Measurements from ENCODE around the gene AGBL4.

The AGBL4 gene

DNA sequence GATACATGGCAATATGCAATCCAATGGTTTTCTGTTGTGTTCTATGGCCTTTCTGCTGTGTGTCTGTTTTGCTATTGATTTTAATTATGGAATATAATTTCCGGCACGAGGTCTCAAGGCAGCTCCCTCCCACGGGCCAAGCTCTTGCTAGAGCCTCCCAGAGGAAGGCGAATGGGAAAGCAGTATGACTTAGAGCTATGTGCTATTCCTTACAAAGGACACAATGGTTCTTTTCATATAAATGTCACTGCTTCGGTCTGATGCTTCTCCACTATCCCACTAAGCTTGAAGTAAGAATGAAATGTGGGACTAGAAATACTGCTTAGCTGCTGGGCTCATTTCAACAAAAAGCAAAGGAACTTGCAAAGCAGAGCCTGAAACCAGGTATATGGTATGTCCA lies 924.9 kb downstream of the AGBL4 start:
- Histone ChIP-seq H3K4me1 (ENCODE audit: insufficient read depth, low read length) (no peaks in the 10 kb centered on the region), H3K9ac (ENCODE audit: low read depth, low read length) (no peak overlapping the region), H3K36me3 (ENCODE audit: insufficient read depth, low read length) (no peaks in the 10 kb centered on the region), H3K9me3 (ENCODE audit: control insufficient read depth, insufficient read depth, low read length) (no peaks in the 10 kb centered on the region)

DNA sequence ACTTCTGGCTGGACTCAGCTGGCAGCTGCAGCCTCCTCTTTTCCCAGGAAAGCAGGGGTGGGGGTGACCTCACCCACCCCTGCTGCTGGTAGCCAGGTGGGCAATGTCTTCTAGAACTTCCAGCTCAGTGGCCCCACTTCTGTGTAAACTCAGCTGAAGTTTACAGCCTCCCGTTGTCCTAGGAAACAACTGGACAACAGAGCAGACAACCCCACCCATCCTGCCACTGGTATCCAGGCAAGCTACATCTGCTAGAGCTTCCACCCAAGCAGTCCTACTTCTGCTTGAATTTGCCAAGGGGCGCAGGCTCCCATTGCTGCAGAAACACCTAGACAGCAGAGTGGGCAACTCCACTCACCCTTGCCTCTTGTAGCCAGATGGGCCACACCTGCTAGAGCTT lies 937.4 kb downstream of the AGBL4 start:
- H3K36me3 ChIP-seq (ENCODE audit: insufficient read depth, low read length), result no peaks in the 10 kb centered on the region
- no peaks in the 10 kb centered on the region for H3K4me1 ChIP-seq (ENCODE audit: insufficient read depth, low read length)
- no peak overlapping the region for H3K9ac ChIP-seq (ENCODE audit: low read depth, low read length)
- H3K9me3 ChIP-seq (ENCODE audit: control insufficient read depth, insufficient read depth, low read length), result no peaks in the 10 kb centered on the region

DNA sequence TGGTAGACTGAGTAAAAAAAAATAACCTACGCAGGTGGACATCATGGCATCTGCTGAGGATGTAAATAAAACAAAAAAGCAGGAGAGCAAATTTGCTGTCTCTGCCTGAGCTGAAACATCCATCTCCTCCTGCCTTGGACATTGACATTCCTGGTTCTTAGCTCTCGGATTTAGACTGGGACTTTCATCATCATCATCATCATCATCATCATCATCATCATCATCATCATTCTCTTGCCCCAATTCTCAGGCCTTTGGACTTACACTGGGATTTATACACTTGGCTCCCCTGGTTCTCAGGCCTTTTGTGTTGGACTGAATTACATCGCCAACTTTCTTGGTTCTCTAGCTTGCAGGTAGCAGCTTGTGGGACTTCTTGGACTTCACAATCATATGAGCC lies 938.7 kb downstream of the AGBL4 start:
- no peaks in the 10 kb centered on the region for H3K4me1 ChIP-seq (ENCODE audit: insufficient read depth, low read length)
- no peak overlapping the region for H3K9ac ChIP-seq (ENCODE audit: low read depth, low read length)
- no peaks in the 10 kb centered on the region for H3K36me3 ChIP-seq (ENCODE audit: insufficient read depth, low read length)
- no peaks in the 10 kb centered on the region for H3K9me3 ChIP-seq (ENCODE audit: control insufficient read depth, insufficient read depth, low read length)

DNA sequence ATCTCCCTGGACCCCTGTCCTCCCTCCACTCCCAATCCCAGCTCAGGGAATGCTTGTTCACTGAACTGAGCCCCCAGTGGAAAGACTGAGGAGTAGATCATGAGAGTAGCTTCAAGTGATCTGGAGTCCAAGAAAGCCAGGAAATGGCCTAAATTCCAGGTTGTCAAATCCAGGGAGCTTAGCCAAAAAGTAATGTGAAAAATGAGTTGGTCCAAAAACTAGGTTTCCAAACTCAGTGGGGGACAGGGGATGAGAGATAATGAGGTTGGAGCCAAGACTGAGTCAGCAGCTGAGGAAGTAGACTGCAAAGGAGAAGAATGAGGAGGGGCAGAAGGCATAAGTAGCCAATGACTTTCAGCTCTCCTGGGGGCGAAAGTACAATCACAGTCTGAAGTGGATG lies 963.0 kb downstream of the AGBL4 start:
- H3K36me3 ChIP-seq (ENCODE audit: insufficient read depth, low read length), result no peaks in the 10 kb centered on the region
- H3K9me3 ChIP-seq (ENCODE audit: control insufficient read depth, insufficient read depth, low read length), result 0 out of 2 replicates have a peak, but pooled peaks cover 3% of the 10 kb centered on the region
- H3K4me1 ChIP-seq (ENCODE audit: insufficient read depth, low read length), result no peaks in the 10 kb centered on the region
- H3K9ac ChIP-seq (ENCODE audit: low read depth, low read length), result no peak overlapping the region

DNA sequence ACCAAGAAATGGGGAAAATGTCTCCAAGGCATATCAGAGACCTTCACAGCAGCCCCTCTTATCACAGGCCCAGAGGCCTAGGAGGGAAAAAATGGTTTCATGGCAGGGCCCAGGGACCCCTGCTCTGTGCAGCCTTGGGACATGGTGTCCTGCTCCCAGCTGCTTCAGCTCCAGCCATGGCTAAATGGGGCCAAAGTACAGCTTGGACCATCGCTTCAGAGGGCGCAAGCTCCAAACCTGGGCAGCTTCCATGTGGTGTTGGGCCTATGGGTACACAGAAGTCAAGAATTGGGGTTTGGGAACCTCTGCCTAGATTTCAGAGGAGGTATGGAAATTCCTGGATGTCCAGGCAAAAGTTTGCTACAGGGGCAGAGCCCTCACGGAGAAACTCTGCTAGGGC lies 964.7 kb downstream of the AGBL4 start:
- H3K4me1 ChIP-seq (ENCODE audit: insufficient read depth, low read length), result no peaks in the 10 kb centered on the region
- H3K9me3 ChIP-seq (ENCODE audit: control insufficient read depth, insufficient read depth, low read length), result 0 out of 2 replicates have a peak, but pooled peaks cover 3% of the 10 kb centered on the region
- no peak overlapping the region for H3K9ac ChIP-seq (ENCODE audit: low read depth, low read length)
- no peaks in the 10 kb centered on the region for H3K36me3 ChIP-seq (ENCODE audit: insufficient read depth, low read length)

DNA sequence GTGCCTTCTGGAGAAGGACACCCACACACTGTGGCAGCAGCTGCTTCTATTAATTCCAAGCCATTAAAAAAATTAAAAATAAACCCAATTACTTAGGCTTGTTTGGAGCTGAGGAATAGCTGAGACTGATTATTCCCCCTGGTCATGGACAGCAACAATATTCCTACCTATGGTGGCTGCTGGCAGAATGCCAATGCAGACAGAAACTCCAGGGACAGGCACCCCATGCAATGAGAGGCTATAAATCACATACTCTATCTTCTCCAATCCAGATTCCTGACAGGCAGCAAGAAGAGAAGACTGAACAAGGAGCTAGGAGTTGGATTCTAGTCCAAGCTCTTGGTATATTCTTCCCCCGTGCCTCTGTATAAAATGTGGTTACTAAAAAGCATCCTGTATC lies 971.7 kb downstream of the AGBL4 start:
- no peak overlapping the region for H3K9ac ChIP-seq (ENCODE audit: low read depth, low read length)
- no peaks in the 10 kb centered on the region for H3K4me1 ChIP-seq (ENCODE audit: insufficient read depth, low read length)
- no peaks in the 10 kb centered on the region for H3K36me3 ChIP-seq (ENCODE audit: insufficient read depth, low read length)
- no peaks in the 10 kb centered on the region for H3K9me3 ChIP-seq (ENCODE audit: control insufficient read depth, insufficient read depth, low read length)

DNA sequence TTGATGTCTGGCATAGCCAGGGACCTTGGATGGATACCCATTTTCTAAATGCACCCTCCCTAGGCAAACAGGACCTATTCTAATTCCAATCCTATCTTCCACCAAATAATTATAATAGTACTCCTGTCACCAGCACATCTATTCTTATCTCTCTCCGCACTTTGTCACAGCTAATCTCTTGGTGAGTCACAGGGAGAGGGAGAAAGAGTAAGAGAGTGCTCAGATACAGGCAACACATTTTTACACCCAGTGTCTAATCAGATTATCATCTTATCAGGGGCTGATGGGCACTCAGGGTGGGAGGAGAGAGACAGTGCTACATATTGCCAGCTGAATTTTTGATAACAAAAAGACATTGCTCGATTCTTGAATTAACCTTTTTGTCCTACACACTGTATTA lies 972.1 kb downstream of the AGBL4 start:
- Histone ChIP-seq H3K9me3 (ENCODE audit: control insufficient read depth, insufficient read depth, low read length) (no peaks in the 10 kb centered on the region), H3K4me1 (ENCODE audit: insufficient read depth, low read length) (no peaks in the 10 kb centered on the region), H3K36me3 (ENCODE audit: insufficient read depth, low read length) (no peaks in the 10 kb centered on the region), H3K9ac (ENCODE audit: low read depth, low read length) (no peak overlapping the region)

DNA sequence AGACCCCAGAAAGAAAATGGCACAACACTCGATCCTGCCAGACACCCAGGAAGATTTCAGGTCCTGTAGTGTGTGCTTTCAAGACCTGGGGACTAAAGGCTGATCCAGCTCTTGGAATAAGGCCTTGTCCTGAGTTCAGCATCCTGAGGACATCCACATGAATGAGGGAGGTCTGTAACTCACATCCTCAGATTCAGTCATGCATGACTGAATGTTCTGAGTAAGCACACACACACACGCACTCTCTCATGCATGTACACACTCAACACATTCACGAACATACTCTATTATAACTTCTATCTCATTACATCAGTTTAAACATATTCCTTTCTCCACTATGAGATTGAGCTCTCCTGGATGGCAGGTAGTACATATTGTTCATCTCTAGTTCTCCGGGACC lies 973.7 kb downstream of the AGBL4 start:
- Histone ChIP-seq H3K36me3 (ENCODE audit: insufficient read depth, low read length) (no peaks in the 10 kb centered on the region), H3K4me1 (ENCODE audit: insufficient read depth, low read length) (no peaks in the 10 kb centered on the region), H3K9me3 (ENCODE audit: control insufficient read depth, insufficient read depth, low read length) (no peaks in the 10 kb centered on the region), H3K9ac (ENCODE audit: low read depth, low read length) (no peak overlapping the region)

DNA sequence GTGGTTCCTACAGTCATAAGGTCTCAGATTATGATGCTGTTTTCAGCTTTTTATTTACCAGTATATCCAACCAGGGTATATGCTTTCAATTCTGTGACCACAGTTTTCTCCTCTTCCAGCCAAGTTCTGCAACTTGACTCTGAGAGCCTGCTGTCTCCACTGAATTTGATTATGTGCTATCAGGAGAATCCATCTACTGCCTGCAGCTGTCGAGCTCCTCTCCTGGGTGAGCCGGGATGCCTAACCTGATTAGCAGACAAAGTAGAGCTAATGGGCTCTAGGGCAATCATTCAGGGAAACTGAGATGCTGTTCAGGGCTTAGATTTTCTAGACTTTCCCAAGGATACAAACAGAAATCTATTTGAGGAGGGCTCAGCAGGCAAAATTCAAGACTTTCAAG lies 975.6 kb downstream of the AGBL4 start:
- Histone ChIP-seq H3K9me3 (ENCODE audit: control insufficient read depth, insufficient read depth, low read length) (no peaks in the 10 kb centered on the region), H3K4me1 (ENCODE audit: insufficient read depth, low read length) (no peaks in the 10 kb centered on the region), H3K36me3 (ENCODE audit: insufficient read depth, low read length) (no peaks in the 10 kb centered on the region), H3K9ac (ENCODE audit: low read depth, low read length) (no peak overlapping the region)

DNA sequence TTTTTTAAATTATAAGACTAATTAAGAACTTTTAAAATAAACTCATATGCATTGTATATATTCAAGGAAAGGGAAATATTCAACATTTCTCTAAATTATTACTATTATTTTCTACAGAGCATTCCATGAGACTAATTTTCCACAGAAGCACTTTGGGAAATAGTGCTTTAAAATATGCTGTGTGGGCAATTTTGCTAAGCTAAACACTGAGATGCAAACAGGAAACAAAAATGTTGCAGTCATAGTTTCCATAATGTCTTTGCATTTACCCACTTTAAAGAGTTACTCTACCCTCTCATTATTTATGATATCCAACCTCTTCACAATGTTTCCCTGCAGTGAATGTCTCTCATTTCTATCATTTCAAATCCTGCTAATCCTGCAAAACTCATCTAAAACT lies 977.4 kb downstream of the AGBL4 start:
- Histone ChIP-seq H3K36me3 (ENCODE audit: insufficient read depth, low read length) (no peaks in the 10 kb centered on the region), H3K9ac (ENCODE audit: low read depth, low read length) (no peak overlapping the region), H3K9me3 (ENCODE audit: control insufficient read depth, insufficient read depth, low read length) (no peaks in the 10 kb centered on the region), H3K4me1 (ENCODE audit: insufficient read depth, low read length) (no peaks in the 10 kb centered on the region)

DNA sequence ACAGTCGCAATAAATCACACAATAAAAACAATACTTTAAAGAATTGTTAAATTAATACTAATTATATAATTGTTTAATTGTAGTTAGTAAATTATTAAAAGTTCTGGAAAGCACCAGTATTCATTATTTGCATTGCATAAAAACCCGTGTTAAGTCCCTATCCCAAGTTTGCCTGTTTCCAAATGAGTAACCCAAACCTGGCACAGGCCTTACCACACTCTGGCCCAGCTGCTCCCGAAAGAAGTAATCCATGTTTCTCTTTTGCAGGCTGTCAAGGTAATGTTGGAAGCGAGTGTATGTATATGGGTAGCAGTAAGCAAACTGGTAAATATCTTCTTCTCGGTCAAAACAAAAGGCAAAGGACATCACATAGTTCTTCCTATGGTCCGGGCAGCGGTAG lies 978.4 kb downstream of the AGBL4 start:
- Histone ChIP-seq H3K9ac (ENCODE audit: low read depth, low read length) (no peak overlapping the region), H3K4me1 (ENCODE audit: insufficient read depth, low read length) (no peaks in the 10 kb centered on the region), H3K9me3 (ENCODE audit: control insufficient read depth, insufficient read depth, low read length) (no peaks in the 10 kb centered on the region)

DNA sequence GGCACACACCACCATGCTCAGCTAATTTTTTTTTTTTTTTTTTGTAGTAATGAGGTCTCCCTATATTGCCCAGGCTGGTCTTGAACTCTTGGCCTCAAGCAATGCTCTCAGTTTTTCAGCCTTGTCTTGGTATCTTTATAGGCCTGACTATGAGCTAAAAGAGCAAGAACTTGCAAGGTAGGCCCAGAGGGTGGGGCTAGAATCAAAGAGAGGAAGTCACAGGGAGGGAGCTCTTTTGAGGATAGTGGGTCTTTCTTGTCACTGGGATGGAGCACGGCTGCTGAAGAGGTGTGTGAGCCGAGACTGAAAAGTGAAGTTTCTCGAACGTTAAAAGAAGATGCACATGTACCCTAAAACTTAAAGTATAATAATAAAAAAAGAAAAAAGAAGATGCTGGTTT lies 987.1 kb downstream of the AGBL4 start:
- no peaks in the 10 kb centered on the region for H3K36me3 ChIP-seq (ENCODE audit: insufficient read depth, low read length)
- H3K9ac ChIP-seq (ENCODE audit: low read depth, low read length), result no peak overlapping the region
- no peaks in the 10 kb centered on the region for H3K9me3 ChIP-seq (ENCODE audit: control insufficient read depth, insufficient read depth, low read length)
- H3K4me1 ChIP-seq (ENCODE audit: insufficient read depth, low read length), result no peaks in the 10 kb centered on the region

More for the DNA sequence above, 978.4 kb downstream of the AGBL4 start:
- H3K36me3 ChIP-seq (ENCODE audit: insufficient read depth, low read length), result no peaks in the 10 kb centered on the region

DNA sequence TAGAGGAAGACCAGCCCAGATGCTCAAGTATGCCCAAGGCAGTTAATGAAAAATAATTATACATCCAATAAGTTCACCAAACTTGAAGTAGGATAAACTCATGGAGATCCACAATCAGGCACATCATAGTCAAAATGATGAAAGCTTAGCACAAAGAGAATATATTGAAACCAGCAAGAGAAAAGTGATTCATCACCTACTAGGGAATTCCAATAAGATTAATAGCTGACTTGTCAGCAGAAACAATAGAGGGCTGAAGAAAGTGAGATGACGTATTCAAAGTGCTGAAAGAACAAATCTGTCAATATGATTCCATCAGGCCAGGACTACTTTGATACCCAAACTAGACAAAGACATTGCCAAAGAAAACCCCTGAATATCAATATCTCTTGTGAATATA lies 995.4 kb downstream of the AGBL4 start:
- H3K36me3 ChIP-seq (ENCODE audit: insufficient read depth, low read length), result no peaks in the 10 kb centered on the region
- H3K9ac ChIP-seq (ENCODE audit: low read depth, low read length), result no peak overlapping the region
- no peaks in the 10 kb centered on the region for H3K4me1 ChIP-seq (ENCODE audit: insufficient read depth, low read length)
- no peaks in the 10 kb centered on the region; the same call in 1 of the 2 replicates for H3K9me3 ChIP-seq (ENCODE audit: control insufficient read depth, insufficient read depth, low read length)

DNA sequence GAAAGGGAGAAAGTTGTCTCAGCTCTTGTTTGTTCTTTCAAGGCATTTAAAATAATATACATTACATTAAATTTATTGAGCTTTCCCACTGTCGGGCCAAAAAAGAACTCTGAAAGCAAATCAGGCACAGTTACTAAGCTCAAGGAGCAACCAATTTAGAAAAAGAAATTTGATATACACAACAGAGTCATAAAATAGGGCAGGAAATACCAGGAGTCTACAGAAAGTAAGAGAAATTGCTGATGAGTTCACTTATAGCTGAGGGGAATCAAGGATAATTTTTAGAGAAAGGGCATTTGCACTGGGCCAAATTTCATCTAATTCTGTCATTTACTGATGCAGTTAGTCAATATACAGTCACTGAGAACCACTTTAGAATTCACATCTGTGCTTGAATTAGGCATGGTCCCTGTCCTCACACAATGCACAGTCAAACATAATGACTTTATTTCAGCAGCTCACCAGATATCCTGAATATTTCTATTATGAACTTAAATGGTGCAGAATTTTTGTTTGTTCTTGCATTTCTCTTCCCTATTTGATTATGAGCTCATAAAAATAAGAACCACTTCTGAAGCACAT lies 997.4 kb downstream of the AGBL4 start:
- H3K9me3 ChIP-seq (ENCODE audit: control insufficient read depth, insufficient read depth, low read length), result no peaks in the 10 kb centered on the region; the same call in 1 of the 2 replicates
- H3K9ac ChIP-seq (ENCODE audit: low read depth, low read length), result no peak overlapping the region

DNA sequence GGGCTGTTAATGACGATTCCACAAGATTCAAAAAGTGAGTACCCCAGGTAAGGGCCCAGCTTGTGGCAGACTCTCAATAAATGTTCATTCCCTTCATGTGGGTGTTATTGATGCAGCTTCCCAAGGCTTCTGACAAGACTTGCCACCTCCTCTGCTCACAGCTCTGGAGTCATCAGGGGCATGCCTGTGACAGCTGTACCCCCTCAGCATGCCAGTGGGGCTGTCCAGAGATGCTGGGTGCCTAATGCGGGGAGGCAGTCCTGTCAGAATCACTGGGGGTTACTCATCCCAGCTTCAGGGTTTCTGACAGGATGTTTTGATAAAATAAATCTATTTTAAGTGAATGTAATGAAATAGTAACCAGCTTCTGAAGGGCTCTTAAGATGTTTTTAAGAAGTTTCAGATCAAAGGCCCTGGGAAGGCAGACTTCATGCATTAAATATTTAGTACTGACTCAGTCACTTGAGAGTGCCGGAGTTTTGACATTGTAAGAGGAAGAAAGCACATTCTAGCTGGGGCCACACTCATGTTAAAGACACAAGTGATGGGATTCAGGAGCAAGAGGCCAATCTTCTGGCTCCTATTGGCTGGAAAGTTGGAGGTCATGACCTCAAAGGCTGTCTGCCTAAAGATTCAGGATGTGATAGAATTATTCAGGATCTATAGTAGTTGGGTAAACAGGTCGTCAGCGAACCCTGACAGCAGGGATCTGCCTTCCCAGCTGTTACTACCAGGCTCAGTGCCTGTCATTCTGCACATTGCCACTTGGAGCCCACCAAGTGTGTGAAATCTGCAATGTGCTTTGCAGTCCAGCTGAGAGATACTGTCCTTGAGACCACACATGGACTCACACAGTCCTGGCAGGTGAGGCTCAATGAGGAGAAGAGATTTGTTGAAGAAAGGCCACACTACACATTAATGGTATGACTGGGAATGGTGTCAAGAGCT lies 1007.5 kb downstream of the AGBL4 start:
- H3K9ac ChIP-seq (ENCODE audit: low read depth, low read length), result no peak overlapping the region
- no peaks in the 10 kb centered on the region for H3K4me1 ChIP-seq (ENCODE audit: insufficient read depth, low read length)
- H3K9me3 ChIP-seq (ENCODE audit: control insufficient read depth, insufficient read depth, low read length), result no peaks in the 10 kb centered on the region
- H3K36me3 ChIP-seq (ENCODE audit: insufficient read depth, low read length), result no peaks in the 10 kb centered on the region

More for the DNA sequence above, 997.4 kb downstream of the AGBL4 start:
- H3K4me1 ChIP-seq (ENCODE audit: insufficient read depth, low read length), result no peaks in the 10 kb centered on the region
- H3K36me3 ChIP-seq (ENCODE audit: insufficient read depth, low read length), result no peaks in the 10 kb centered on the region

Measured in ES-I3 (cell line).